ENCODE data around the gene HOXC9. TPM values are rescaled to one million over a fixed set of nuclear protein-coding genes. Genes with fewer than 3 reads are reported as not detected.
"Not testable (repeated sequence)": the region's sequence is repeated elsewhere in the genome, so short reads cannot be mapped to it uniquely, and the experiment has no call there.

Gene HOXC9
- total RNA-seq, 4 donors from 2014 or later: 13.6 to 37.7 (median 26.3) TPM

DNA sequence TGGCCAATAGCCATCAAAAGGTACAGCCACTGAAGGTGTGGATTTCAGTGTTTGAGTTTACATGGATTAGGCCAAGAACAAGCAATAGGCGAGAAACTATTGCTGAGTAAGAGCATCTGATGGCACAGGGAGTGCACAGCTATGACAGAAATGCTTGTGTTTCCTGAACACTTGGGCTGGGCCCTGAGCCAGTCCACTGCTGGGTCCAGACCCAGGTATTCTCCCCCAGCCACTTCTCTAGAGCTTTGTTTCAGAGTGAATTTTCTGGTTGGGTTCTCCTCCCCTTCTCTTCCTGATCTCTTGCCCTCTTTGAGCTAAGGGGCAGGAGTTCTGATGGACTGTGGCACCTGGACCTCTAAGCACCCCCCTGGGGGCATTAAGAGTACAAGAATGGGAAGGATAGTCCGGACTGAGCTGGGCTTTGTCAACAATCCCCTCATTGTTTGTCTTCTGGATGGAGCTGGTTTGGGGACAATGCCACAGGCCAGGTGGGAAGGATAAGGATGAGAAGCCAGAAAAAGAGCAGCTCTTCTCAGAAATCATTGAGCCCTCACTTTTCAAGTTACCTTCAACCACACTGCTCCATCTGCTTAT lies 41.2 kb downstream of the HOXC9 start:
- intact Hi-C loops (cut with DNase I; ENCODE audit: low total_unique reads) (no loop called here), in situ Hi-C loops (cut with MboI; ENCODE audit: low sequenced_read_pairs in 4 of 4) (no loop called here)
- Histone ChIP-seq H3K36me3 (no peaks in the 10 kb centered on the region), H3K9me3 (no peaks in the 10 kb centered on the region), H3K4me3 (no peak overlapping the region), H3K27ac (no peak overlapping the region), H3K4me1 (peaks cover 19 to 27% of the 10 kb centered on the region in 2 donors), H3K27me3 (no peaks in the 10 kb centered on the region)
- TF ChIP-seq POLR2A (IDR thresholded peaks at IDR 0.05): no peak
- TF ChIP-seq, protein P1, sequence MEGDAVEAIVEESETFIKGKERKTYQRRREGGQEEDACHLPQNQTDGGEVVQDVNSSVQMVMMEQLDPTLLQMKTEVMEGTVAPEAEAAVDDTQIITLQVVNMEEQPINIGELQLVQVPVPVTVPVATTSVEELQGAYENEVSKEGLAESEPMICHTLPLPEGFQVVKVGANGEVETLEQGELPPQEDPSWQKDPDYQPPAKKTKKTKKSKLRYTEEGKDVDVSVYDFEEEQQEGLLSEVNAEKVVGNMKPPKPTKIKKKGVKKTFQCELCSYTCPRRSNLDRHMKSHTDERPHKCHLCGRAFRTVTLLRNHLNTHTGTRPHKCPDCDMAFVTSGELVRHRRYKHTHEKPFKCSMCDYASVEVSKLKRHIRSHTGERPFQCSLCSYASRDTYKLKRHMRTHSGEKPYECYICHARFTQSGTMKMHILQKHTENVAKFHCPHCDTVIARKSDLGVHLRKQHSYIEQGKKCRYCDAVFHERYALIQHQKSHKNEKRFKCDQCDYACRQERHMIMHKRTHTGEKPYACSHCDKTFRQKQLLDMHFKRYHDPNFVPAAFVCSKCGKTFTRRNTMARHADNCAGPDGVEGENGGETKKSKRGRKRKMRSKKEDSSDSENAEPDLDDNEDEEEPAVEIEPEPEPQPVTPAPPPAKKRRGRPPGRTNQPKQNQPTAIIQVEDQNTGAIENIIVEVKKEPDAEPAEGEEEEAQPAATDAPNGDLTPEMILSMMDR (IDR thresholded peaks at IDR 0.05 in 4 of 5, conservative IDR thresholded peaks at IDR 0.05 in 1 of 5): no peak
- no peak for DNase-seq
- ATAC-seq: no peak

DNA sequence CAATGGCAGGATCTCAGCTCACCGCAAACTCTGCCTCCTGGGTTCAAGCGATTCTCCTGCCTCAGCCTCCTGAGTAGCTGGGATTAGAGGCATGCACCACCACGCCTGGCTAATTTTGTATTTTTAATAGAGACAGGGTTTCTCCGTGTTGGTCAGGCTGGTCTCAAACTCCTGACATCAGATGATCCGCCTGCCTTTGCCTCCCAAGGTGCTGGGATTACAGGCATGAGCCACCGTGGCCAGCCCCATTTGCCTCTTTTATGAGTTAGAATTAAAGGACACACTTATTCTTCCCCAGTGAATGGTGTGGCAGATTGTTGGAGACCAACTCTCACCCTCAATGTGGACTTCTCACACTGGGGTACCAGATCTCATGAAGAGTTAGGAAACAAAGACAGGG lies 42.1 kb downstream of the HOXC9 start:
- peaks cover 19 to 21% of the 10 kb centered on the region in 2 donors for H3K4me1 ChIP-seq
- H3K27ac ChIP-seq; H3K4me3 ChIP-seq; ATAC-seq; intact Hi-C loops (cut with DNase I; ENCODE audit: low total_unique reads); in situ Hi-C loops (cut with MboI; ENCODE audit: low sequenced_read_pairs in 4 of 4); H3K9me3 ChIP-seq; H3K27me3 ChIP-seq; H3K36me3 ChIP-seq; DNase-seq: not testable (repeated sequence)

- no peak for TF ChIP-seq POLR2A (IDR thresholded peaks at IDR 0.05)
- TF ChIP-seq, protein P1 (IDR thresholded peaks at IDR 0.05 in 4 of 5, conservative IDR thresholded peaks at IDR 0.05 in 1 of 5): no peak
Measured at GRCh38 chr12:54042970-54043853, 43.3 kb downstream of the HOXC9 start.

GRCh38 chr12:54044425-54045103 lies 44.6 kb downstream of the HOXC9 start:
- in situ Hi-C loops (cut with MboI; ENCODE audit: low sequenced_read_pairs in 4 of 4) (no loop called here), intact Hi-C loops (cut with DNase I; ENCODE audit: low total_unique reads) (no loop called here)
- Histone ChIP-seq H3K9me3 (no peaks in the 10 kb centered on the region), H3K27ac (no peak overlapping the region), H3K4me1 (peaks cover 8 to 10% of the 10 kb centered on the region in 2 donors), H3K4me3 (no peak overlapping the region), H3K27me3 (no peaks in the 10 kb centered on the region), H3K36me3 (no peaks in the 10 kb centered on the region)
- no peak for DNase-seq
- no peak for ATAC-seq
- TF ChIP-seq, protein P1 (IDR thresholded peaks at IDR 0.05 in 4 of 5, conservative IDR thresholded peaks at IDR 0.05 in 1 of 5): no peak
- TF ChIP-seq POLR2A (IDR thresholded peaks at IDR 0.05): no peak

More at GRCh38 chr12:54042970-54043853, 43.3 kb downstream of the HOXC9 start:
- ATAC-seq: no peak
- no peak for DNase-seq
- Histone ChIP-seq H3K4me1 (peaks cover 16 to 17% of the 10 kb centered on the region in 2 donors), H3K36me3 (no peaks in the 10 kb centered on the region), H3K9me3 (no peaks in the 10 kb centered on the region), H3K4me3 (no peak overlapping the region), H3K27ac (peak overlapping the region in 2 of 4 donors; percentile 23 to 25), H3K27me3 (no peaks in the 10 kb centered on the region)
- in situ Hi-C loops (cut with MboI; ENCODE audit: low sequenced_read_pairs in 4 of 4) (no loop called here), intact Hi-C loops (cut with DNase I; ENCODE audit: low total_unique reads) (no loop called here)

DNA sequence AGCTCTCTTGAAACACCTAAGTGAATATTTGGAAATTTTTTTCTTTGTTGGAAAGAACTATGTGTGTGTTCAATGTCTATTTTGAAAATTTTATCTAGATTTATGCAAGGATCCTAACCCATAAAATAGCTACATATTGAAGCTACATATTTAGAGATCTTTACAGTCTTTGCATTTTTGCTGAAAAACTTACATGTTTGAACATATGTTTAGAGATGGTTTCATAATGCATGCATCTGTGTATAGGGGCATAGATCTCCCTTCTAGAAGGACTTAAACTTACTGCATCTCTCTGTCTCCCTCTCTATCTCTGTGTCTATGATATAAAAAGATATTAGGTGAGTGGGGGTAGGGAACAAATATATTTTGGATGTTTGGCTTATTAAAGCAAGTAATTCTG lies 45.4 kb downstream of the HOXC9 start:
- Histone ChIP-seq H3K4me1 (peaks cover 8 to 10% of the 10 kb centered on the region in 2 donors), H3K4me3 (no peak overlapping the region), H3K27me3 (peaks cover 0 to 3% (median 0%) of the 10 kb centered on the region in 3 donors), H3K9me3 (no peaks in the 10 kb centered on the region), H3K27ac (no peak overlapping the region), H3K36me3 (no peaks in the 10 kb centered on the region)
- DNase-seq (no peak), ATAC-seq (no peak)
- TF ChIP-seq, protein P1 (IDR thresholded peaks at IDR 0.05 in 4 of 5, conservative IDR thresholded peaks at IDR 0.05 in 1 of 5): no peak
- in situ Hi-C loops (cut with MboI; ENCODE audit: low sequenced_read_pairs in 4 of 4) (no loop called here), intact Hi-C loops (cut with DNase I; ENCODE audit: low total_unique reads) (no loop called here)
